PC-3 (cell line): ENCODE data around the gene CACNB3. TPM values are rescaled to one million over a fixed set of nuclear protein-coding genes. Genes with fewer than 3 reads are reported as not detected.

Experiments
- ATAC-seq: fragments of 200-7000 bp; cut with Tn5 transposase; 2 replicates; pipeline ENCODE4 v1.9.1; 2020; ENCODE audit warnings: mild to moderate bottlenecking, moderate library complexity
- BruUV-seq: library from RNA; stranded (reverse); fragments of 400-500 nt; replicated peaks from 2 replicates; lab custom pipeline; 2021; lab: Mats Ljungman, UMichigan
- CTCF ChIA-PET: fragments of 300-600 bp; sonication (Branson Sonifier 250); formaldehyde crosslinking; loops from one replicate; lab custom pipeline; 2022; ENCODE audit warnings: antibody characterized with exemption; lab: Charles Lee
- POLR2A ChIA-PET: fragments of 300-600 bp; sonication (Branson Sonifier 250); formaldehyde crosslinking; loops from one replicate; lab custom pipeline; 2022; ENCODE audit warnings: antibody characterized with exemption; ENCODE audit not compliant: unreplicated experiment; lab: Charles Lee
- DNase-seq: peaks from one replicate; pipeline ENCODE4 v3.0.0-alpha.2; 2015
- H2AFZ ChIP-seq: fragments of 300-600 bp; sonication (generic); 2 replicates; pipeline ENCODE4 v1.6.0; 2016; ENCODE audit warnings: antibody characterized with exemption, low read length
- H3F3A ChIP-seq: fragments of 300-600 bp; sonication (generic); one replicate; pipeline ENCODE4 v1.6.0; 2017; ENCODE audit warnings: antibody characterized with exemption, low read length, control low read depth, mild to moderate bottlenecking; ENCODE audit not compliant: unreplicated experiment
- H3K27ac ChIP-seq: fragments of 300-600 bp; sonication (generic); 2 replicates; pipeline ENCODE4 v1.5.1; 2016; ENCODE audit warnings: mild to moderate bottlenecking, low read length
- H3K27me3 ChIP-seq: fragments of 300-600 bp; sonication (generic); 2 replicates; pipeline ENCODE4 v1.6.1; 2016; ENCODE audit warnings: low read length, mixed read lengths
- H3K36me3 ChIP-seq: fragments of 300-600 bp; sonication (generic); 2 replicates; pipeline ENCODE4 v1.6.1; 2016; ENCODE audit warnings: low read depth, mixed run types, low read length, mixed read lengths
- H3K4me1 ChIP-seq: fragments of 300-600 bp; sonication (generic); 2 replicates; pipeline ENCODE4 v1.5.1; 2016; ENCODE audit warnings: low read length; ENCODE audit not compliant: insufficient read depth
- H3K4me2 ChIP-seq: fragments of 300-600 bp; sonication (generic); 2 replicates; pipeline ENCODE4 v1.6.0; 2016; ENCODE audit warnings: low read length
- H3K4me3 ChIP-seq: fragments of 300-600 bp; sonication (generic); 2 replicates; pipeline ENCODE4 v1.5.1; 2016; ENCODE audit warnings: mild to moderate bottlenecking, low read length, mixed read lengths
- H3K79me2 ChIP-seq: fragments of 300-600 bp; sonication (generic); 2 replicates; pipeline ENCODE4 v1.6.1; 2017; ENCODE audit warnings: low read length, mixed read lengths
- H3K9ac ChIP-seq: fragments of 300-600 bp; sonication (generic); 2 replicates; pipeline ENCODE4 v1.6.0; 2016; ENCODE audit warnings: mild to moderate bottlenecking, low read length
- H3K9me2 ChIP-seq: fragments of 300-600 bp; sonication (generic); replicated peaks from 2 replicates; pipeline ENCODE4 v1.6.1; 2016; ENCODE audit warnings: mixed run types, low read length, mixed read lengths
- H3K9me3 ChIP-seq: fragments of 300-600 bp; sonication (generic); 2 replicates; pipeline ENCODE4 v1.6.1; 2016; ENCODE audit warnings: low read length, mixed read lengths
- H4K20me1 ChIP-seq: fragments of 300-600 bp; sonication (generic); 2 replicates; pipeline ENCODE4 v1.6.1; 2016; ENCODE audit warnings: low read length, mixed read lengths
- EZH2 ChIP-seq: fragments of 300-600 bp; sonication (generic); IDR thresholded peaks from one replicate; pipeline ENCODE4 v1.6.1; 2017; ENCODE audit warnings: antibody characterized with exemption, mild to moderate bottlenecking, low read length; ENCODE audit not compliant: unreplicated experiment
- EZH2phosphoT487 ChIP-seq: fragments of 300-600 bp; sonication (generic); IDR thresholded peaks from 2 replicates; pipeline ENCODE4 v1.6.1; 2018; ENCODE audit warnings: mild to moderate bottlenecking, antibody characterized with exemption, low read length, borderline replicate concordance
- intact Hi-C: fragments of 100-400 bp; cut with micrococcal nuclease; formaldehyde crosslinking; loops from 2 replicates; pipeline ENCODE4 v1.9.0; 2023
- total RNA-seq: library from RNA; depleted of rRNA; stranded (reverse); fragments of >200 nt; gene quantifications from 2 replicates; pipeline ENCODE4 v1.2.3, GENCODE V29; 2014
- TF ChIP-seq, protein P1 (sequence below): fragments of 300-600 bp; sonication (generic); conservative IDR thresholded peaks from 2 replicates; pipeline ENCODE4 v1.5.1; 2017; ENCODE audit warnings: antibody characterized with exemption, low read depth, mild to moderate bottlenecking, low read length

Gene CACNB3
- total RNA-seq, 1 experiment from 2014 or later = 21.4 TPM

- no peak overlapping the region for H3K4me2 ChIP-seq
- TF ChIP-seq, protein P1, sequence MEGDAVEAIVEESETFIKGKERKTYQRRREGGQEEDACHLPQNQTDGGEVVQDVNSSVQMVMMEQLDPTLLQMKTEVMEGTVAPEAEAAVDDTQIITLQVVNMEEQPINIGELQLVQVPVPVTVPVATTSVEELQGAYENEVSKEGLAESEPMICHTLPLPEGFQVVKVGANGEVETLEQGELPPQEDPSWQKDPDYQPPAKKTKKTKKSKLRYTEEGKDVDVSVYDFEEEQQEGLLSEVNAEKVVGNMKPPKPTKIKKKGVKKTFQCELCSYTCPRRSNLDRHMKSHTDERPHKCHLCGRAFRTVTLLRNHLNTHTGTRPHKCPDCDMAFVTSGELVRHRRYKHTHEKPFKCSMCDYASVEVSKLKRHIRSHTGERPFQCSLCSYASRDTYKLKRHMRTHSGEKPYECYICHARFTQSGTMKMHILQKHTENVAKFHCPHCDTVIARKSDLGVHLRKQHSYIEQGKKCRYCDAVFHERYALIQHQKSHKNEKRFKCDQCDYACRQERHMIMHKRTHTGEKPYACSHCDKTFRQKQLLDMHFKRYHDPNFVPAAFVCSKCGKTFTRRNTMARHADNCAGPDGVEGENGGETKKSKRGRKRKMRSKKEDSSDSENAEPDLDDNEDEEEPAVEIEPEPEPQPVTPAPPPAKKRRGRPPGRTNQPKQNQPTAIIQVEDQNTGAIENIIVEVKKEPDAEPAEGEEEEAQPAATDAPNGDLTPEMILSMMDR = peak; percentile 98
- TF ChIP-seq EZH2 = no peak
- no peaks in the 10 kb centered on the region for H3K36me3 ChIP-seq
- H3K27ac ChIP-seq = no peak overlapping the region
- POLR2A ChIA-PET = no interaction called here
- H4K20me1 ChIP-seq = no peaks in the 10 kb centered on the region
- DNase-seq = peak; percentile 93
- intact Hi-C loops = loop anchor here (1.0 to 5.0 kb wide), 2 partner anchors 43 to 254 kb away; no protein-coding TSS in a partner anchor
- peak overlapping the region; percentile 81 for H2AFZ ChIP-seq
- H3K27me3 ChIP-seq = no peaks in the 10 kb centered on the region
- H3K4me3 ChIP-seq = no peak overlapping the region
- H3K4me1 ChIP-seq = peaks cover 10% of the 10 kb centered on the region
- H3F3A ChIP-seq = no peaks in the 10 kb centered on the region
- ATAC-seq = peak; percentile 92
- no peaks in the 10 kb centered on the region for H3K9me2 ChIP-seq
- H3K9me3 ChIP-seq = no peaks in the 10 kb centered on the region
- no peaks in the 10 kb centered on the region for H3K79me2 ChIP-seq
- CTCF ChIA-PET = interaction anchor here (1.5 kb wide), 1 partner anchor 42 kb away, joined by 15 read pairs; no protein-coding TSS in a partner anchor
- no peak overlapping the region for H3K9ac ChIP-seq
- no TSS peak for BruUV-seq
These were observed 22.5 kb upstream of the CACNB3 start for GRCh38 chr12:48795550-48796455.

DNA sequence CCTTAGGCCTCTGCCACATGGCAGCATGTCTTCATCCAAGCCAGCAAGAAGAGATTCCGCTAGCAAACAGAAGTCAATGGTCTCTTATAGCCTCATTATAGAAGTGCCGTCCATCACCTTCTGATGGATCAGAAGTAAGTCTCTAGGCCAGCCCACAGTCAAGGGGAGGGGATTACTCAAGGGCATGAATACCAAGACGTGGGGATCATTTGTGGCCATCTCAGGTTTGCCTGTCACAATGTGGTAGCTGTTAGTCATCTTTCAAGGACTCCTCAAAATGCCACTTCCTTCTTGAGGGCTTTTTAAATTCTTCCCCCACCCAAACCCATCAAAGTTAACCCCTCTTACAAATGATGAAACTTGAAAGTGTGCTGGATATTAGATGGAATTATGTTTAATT lies 21.3 kb upstream of the CACNB3 start:
- peaks cover 10% of the 10 kb centered on the region for H3K4me1 ChIP-seq
- H2AFZ ChIP-seq = no peak overlapping the region
- H3K27ac ChIP-seq = no peak overlapping the region
- H3K79me2 ChIP-seq = no peaks in the 10 kb centered on the region
- H4K20me1 ChIP-seq = no peaks in the 10 kb centered on the region
- BruUV-seq = no TSS peak
- H3K4me3 ChIP-seq = no peak overlapping the region
- ChIA-PET POLR2A (no interaction called here), CTCF (interaction anchor here (1.5 kb wide), 1 partner anchor 44 kb away, joined by 5 read pairs; no protein-coding TSS in a partner anchor)
- H3K9ac ChIP-seq = no peak overlapping the region
- no peaks in the 10 kb centered on the region for H3F3A ChIP-seq
- H3K9me3 ChIP-seq = no peaks in the 10 kb centered on the region
- intact Hi-C loops = loop anchor here (1.0 to 5.0 kb wide), 2 partner anchors 44 to 255 kb away; no protein-coding TSS in a partner anchor
- TF ChIP-seq EZH2 = no peak
- TF ChIP-seq, protein P1 = no peak
- TF ChIP-seq EZH2phosphoT487 = no peak
- no peaks in the 10 kb centered on the region for H3K9me2 ChIP-seq
- H3K4me2 ChIP-seq = no peak overlapping the region
- no peaks in the 10 kb centered on the region for H3K36me3 ChIP-seq
- no peak for DNase-seq
- ATAC-seq = no peak
- no peaks in the 10 kb centered on the region for H3K27me3 ChIP-seq

DNA sequence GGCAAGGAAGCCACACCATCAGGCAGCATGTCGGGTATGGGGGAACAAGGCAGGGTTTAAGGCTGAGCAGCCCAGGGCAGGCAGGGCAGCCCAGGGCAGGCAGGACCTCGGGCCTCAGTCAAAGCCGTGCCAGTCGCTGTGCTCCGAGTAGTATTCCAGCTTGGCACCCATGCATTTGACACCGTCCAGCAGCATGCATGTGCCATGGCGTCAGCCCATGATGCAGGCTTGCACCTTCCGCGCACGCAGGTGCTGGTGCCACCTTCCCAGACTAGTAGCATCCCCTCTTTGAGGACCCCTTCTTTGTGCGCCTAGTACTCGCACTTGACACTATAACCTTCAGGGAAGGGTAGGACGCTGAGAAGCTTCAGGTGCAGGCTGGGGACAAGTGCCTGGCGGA lies 17.8 kb upstream of the CACNB3 start:
- no peaks in the 10 kb centered on the region for H3F3A ChIP-seq
- no peak for ATAC-seq
- no peaks in the 10 kb centered on the region for H3K36me3 ChIP-seq
- H3K27me3 ChIP-seq = no peaks in the 10 kb centered on the region
- no peak overlapping the region for H2AFZ ChIP-seq
- no peak overlapping the region for H3K4me2 ChIP-seq
- no TSS peak for BruUV-seq
- H3K9me2 ChIP-seq = no peaks in the 10 kb centered on the region
- CTCF ChIA-PET = no interaction called here
- TF ChIP-seq, protein P1 = no peak
- TF ChIP-seq EZH2 (no peak), EZH2phosphoT487 (no peak)
- intact Hi-C loops = no loop called here
- POLR2A ChIA-PET = no interaction called here
- H4K20me1 ChIP-seq = no peaks in the 10 kb centered on the region
- DNase-seq = no peak
- no peak overlapping the region for H3K9ac ChIP-seq
- no peaks in the 10 kb centered on the region for H3K4me1 ChIP-seq
- no peaks in the 10 kb centered on the region for H3K79me2 ChIP-seq
- H3K4me3 ChIP-seq = no peak overlapping the region
- no peak overlapping the region for H3K27ac ChIP-seq
- H3K9me3 ChIP-seq = no peaks in the 10 kb centered on the region
